ENCODE data around the gene PTPN14. TPM values are rescaled to one million over a fixed set of nuclear protein-coding genes. Genes with fewer than 3 reads are reported as not detected.

The PTPN14 gene
- total RNA-seq, 1 experiment from 2014 or later: 37.5 TPM

DNA sequence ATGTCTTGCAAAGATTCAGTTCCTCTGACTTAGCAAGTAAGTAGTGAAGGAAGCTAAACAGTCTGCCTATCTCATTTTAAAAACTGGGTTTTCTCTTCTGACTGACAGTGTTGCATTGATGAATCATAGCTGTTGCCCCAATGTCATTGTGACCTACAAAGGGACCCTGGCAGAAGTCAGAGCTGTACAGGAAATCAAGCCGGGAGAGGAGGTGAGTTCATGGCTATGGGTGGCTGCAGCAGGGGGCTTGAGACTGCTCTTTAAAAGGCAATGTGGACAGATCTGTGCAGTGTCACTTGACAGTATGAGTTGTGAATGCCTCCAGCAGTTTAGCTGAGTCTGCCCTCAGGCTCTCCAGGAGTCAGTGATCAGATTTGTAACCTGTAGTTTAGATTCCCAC is 223.9 kb downstream of the PTPN14 start:
- Histone ChIP-seq H3K36me3 (ENCODE audit: control insufficient read depth in 1 of 2, insufficient read depth in 2 of 2, low read length in 2 of 2) (no peaks in the 10 kb centered on the region), H2AFZ (ENCODE audit: low read depth, low read length, poor library complexity, severe bottlenecking) (no peak overlapping the region), H3K9me2 (ENCODE audit: insufficient read depth) (no peaks in the 10 kb centered on the region), H4K20me1 (ENCODE audit: insufficient read depth) (peaks cover 4% of the 10 kb centered on the region; the same call in 1 of the 2 replicates), H3K4me1 (ENCODE audit: control insufficient read depth in 1 of 2, insufficient read depth in 2 of 2, low read length in 2 of 2) (no peaks in the 10 kb centered on the region), H3K79me2 (ENCODE audit: insufficient read depth, low read length) (no peaks in the 10 kb centered on the region), H3K27ac (ENCODE audit: low read depth, low read length) (no peak overlapping the region), H3K4me2 (ENCODE audit: low read length) (no peak overlapping the region), H3K27me3 (ENCODE audit: insufficient read depth, low read length) (no peaks in the 10 kb centered on the region), H3K9ac (ENCODE audit: low read length) (no peak overlapping the region), H3K4me3 (replicated peaks in 1 of 2; ENCODE audit: low read depth in 1 of 2, low read length in 2 of 2) (no peak overlapping the region), H3K9me3 (ENCODE audit: control insufficient read depth in 1 of 2, insufficient read depth in 1 of 2, low read depth in 1 of 2, low read length in 2 of 2) (no peaks in the 10 kb centered on the region)
- intact Hi-C loops (cut with micrococcal nuclease): loop anchor here (5.0 kb wide), 3 partner anchors 955 to 1205 kb away; no protein-coding TSS in a partner anchor
- TF ChIP-seq POLR2A (IDR thresholded peaks at IDR 0.05; ENCODE audit: borderline replicate concordance, extremely low read depth, insufficient read depth, insufficient read length) (no peak), CTCF (IDR thresholded peaks at IDR 0.05 in 2 of 3, conservative IDR thresholded peaks at IDR 0.05 in 1 of 3; ENCODE audit: borderline replicate concordance in 1 of 3, insufficient read depth in 1 of 3, low read depth in 2 of 3, low read length in 2 of 3) (no peak), SRF (IDR thresholded peaks at IDR 0.05; ENCODE audit: low read depth) (no peak), POLR2AphosphoS5 (IDR thresholded peaks at IDR 0.05; ENCODE audit: low read depth, low read length) (no peak), ELF1 (IDR thresholded peaks at IDR 0.05; ENCODE audit: borderline replicate concordance, low read depth) (no peak), EZH2phosphoT487 (IDR thresholded peaks at IDR 0.05; ENCODE audit: borderline replicate concordance) (no peak)
- POLR2A ChIA-PET: interaction anchor here (1.6 kb wide), 1 partner anchor 113 kb away, joined by 4 read pairs; no protein-coding TSS in a partner anchor
- DNase-seq (ENCODE audit: low read depth, low spot score) (no peak), ATAC-seq (no peak)
- CTCF ChIA-PET: interaction anchor here (0.9 to 7.8 kb wide), 4 partner anchors 9 to 197 kb away, joined by 4 to 210 read pairs (median 23); no protein-coding TSS in a partner anchor
- RAD21 ChIA-PET (ENCODE audit: low non-redundant PET in 1 of 2, low total read pairs in 2 of 2, uncharacterized antibody in 2 of 2, unreplicated experiment in 2 of 2): interaction anchor here (3.6 to 4.0 kb wide), 2 partner anchors 113 kb away, joined by 20 to 32 read pairs; no protein-coding TSS in a partner anchor
- no TSS peak for BruUV-seq (replicated peaks)

DNA sequence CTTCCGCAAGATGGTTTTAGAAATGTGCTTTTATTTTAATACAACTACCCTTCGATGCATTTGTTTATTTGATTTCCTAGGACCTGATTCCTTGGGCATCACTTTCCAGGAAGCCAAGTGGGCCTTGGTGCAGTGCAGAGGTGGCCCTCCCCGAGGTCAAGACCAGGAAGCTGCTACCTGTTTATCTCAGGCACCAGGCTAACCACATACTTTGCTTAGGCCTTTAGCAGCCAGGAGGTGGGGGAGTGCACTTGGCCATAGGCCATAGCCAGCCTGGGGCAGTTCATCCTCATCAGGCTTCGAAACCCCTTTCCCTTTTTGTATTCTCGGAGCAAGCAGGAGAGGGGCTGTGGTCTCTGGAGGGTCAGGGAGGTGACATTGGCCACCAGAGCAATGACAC is 225.0 kb downstream of the PTPN14 start:
- intact Hi-C loops (cut with micrococcal nuclease): loop anchor here (5.0 kb wide), 3 partner anchors 954 to 1204 kb away; no protein-coding TSS in a partner anchor
- DNase-seq (ENCODE audit: low read depth, low spot score) (no peak), ATAC-seq (no peak)
- ChIA-PET POLR2A (no interaction called here), RAD21 (ENCODE audit: low non-redundant PET in 1 of 2, low total read pairs in 2 of 2, uncharacterized antibody in 2 of 2, unreplicated experiment in 2 of 2) (interaction anchor here in 1 of 2 experiments (3.6 kb wide), 1 partner anchor 112 kb away, joined by 20 read pairs; no protein-coding TSS in a partner anchor), CTCF (interaction anchor here (7.8 kb wide), 1 partner anchor 111 kb away, joined by 210 read pairs; no protein-coding TSS in a partner anchor)
- H3K4me3 ChIP-seq (replicated peaks in 1 of 2; ENCODE audit: low read depth in 1 of 2, low read length in 2 of 2): no peak overlapping the region
- H3K9me3 ChIP-seq (ENCODE audit: control insufficient read depth in 1 of 2, insufficient read depth in 1 of 2, low read depth in 1 of 2, low read length in 2 of 2): no peaks in the 10 kb centered on the region
- TF ChIP-seq ATF3 (IDR thresholded peaks at IDR 0.05) (no peak), SP1 (IDR thresholded peaks at IDR 0.05; ENCODE audit: low read depth) (no peak), CBX3 (IDR thresholded peaks at IDR 0.05; ENCODE audit: low read depth) (no peak), EZH2 (IDR thresholded peaks at IDR 0.05) (no peak), ZBTB33 (IDR thresholded peaks at IDR 0.05; ENCODE audit: extremely low read depth, insufficient replicate concordance, low read length) (no peak), POLR2AphosphoS5 (IDR thresholded peaks at IDR 0.05; ENCODE audit: low read depth, low read length) (no peak), YY1 (IDR thresholded peaks at IDR 0.05; ENCODE audit: extremely low read depth, insufficient replicate concordance, low read depth, low read length) (no peak), EGR1 (IDR thresholded peaks at IDR 0.05; ENCODE audit: low read depth) (no peak)
- no peaks in the 10 kb centered on the region for H3K36me3 ChIP-seq (ENCODE audit: control insufficient read depth in 1 of 2, insufficient read depth in 2 of 2, low read length in 2 of 2)
- no peaks in the 10 kb centered on the region for H3K4me1 ChIP-seq (ENCODE audit: control insufficient read depth in 1 of 2, insufficient read depth in 2 of 2, low read length in 2 of 2)
- no peak overlapping the region for H3K4me2 ChIP-seq (ENCODE audit: low read length)
- no peaks in the 10 kb centered on the region for H3K79me2 ChIP-seq (ENCODE audit: insufficient read depth, low read length)
- H3K9me2 ChIP-seq (ENCODE audit: insufficient read depth): no peaks in the 10 kb centered on the region
- H3K9ac ChIP-seq (ENCODE audit: low read length): no peak overlapping the region
- no peak overlapping the region for H3K27ac ChIP-seq (ENCODE audit: low read depth, low read length)
- H2AFZ ChIP-seq (ENCODE audit: low read depth, low read length, poor library complexity, severe bottlenecking): no peak overlapping the region
- no TSS peak for BruUV-seq (replicated peaks)
- H4K20me1 ChIP-seq (ENCODE audit: insufficient read depth): peaks cover 4% of the 10 kb centered on the region; the same call in 1 of the 2 replicates
- no peaks in the 10 kb centered on the region for H3K27me3 ChIP-seq (ENCODE audit: insufficient read depth, low read length)
